Colon (tissue), 2 donors: ENCODE data around the gene DGKZ.

Experiments used
- FAIRE-seq: peaks from 2 replicates; lab custom pipeline; 2012; peaks lifted over from hg19 to GRCh38; lab: Jason Lieb, UNC
- donor health status: control.
- donor health status: control.

Gene DGKZ

DNA sequence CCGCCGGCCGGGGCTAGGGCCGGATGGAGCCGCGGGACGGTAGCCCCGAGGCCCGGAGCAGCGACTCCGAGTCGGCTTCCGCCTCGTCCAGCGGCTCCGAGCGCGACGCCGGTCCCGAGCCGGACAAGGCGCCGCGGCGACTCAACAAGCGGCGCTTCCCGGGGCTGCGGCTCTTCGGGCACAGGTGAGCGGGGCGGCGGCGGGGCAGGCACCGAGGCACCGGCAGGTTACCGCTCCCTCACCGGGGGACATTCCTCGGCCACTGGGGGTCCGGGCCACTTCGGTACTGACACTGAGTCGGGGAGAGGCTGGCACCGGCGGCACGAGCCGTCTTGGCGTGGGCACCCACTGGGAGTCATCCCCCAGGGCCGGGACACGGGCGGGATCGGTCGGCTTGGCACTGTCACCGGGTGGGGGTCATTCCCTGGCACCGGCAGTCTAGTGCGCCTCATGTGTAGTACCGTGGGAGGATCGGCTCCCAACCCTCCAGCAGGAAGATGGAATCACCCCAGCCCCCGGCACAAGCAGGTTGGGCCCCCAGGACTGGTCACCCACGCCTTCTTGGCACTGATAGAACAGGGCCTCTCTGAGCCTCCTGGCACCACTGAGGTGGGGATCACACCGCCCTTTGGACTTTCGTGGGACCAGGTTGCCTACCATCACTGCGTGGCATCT lies 511 bp downstream of the DGKZ start:
- no peak for FAIRE-seq

DNA sequence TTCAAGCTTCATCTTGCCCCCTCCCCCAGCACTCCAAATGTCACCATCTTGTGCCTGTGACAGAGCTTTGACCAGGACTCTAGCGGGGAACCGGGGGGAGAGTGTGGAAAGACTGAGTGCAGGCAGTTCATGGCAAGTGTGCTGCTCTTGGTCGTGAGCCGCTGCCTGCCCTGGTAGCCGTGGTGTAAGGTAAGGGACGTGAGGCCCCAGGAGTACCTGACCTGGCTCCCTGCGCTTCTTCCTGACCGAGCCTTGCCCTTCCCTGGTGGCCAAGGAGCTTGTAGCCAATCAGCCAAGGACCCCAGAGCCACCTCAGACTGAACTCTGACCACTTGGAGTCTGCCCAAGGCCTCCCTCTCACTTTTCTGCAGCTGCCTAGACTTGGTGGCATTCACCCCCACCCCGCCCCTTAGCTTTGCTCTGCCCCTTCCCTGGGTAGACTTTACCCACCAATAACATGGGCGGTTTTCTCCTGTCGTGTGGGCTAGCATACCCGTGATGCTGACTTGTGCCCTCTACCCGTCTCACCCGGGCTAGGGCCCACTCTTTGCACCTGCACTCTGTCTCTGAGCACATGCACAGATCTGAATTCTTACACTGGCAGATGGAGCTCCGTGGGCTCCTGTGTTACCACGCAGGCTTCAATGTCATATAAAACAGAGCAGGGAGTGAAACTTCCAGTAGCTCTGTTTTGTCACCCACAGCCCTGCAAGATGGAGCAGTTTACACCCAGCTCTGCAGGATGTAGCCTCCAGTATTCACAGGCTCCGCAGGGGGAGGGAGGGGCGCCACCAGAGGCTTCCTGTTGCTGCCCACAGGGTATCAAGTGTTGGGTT lies 1.5 kb downstream of the DGKZ start:
- no peak for FAIRE-seq

DNA sequence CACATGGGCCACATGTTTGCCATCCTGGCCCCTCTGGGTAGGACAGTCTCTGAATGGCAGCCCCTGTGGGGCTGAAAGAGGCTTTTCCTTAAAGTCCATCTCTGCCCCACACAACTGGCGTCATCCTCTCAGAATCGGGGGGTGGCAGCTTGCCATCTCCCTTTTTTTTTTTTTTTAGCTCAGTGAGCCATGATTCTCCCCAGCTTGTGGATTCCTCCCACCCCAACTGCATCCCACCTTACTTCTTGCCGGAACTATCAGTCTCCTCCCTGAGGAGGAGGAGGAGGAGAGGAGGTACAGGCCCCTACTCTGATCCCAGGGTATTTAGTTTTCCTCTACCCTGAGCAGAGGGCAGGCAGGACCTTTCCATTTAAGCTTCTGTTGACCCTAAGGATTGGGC lies 3.4 kb downstream of the DGKZ start:
- FAIRE-seq: no peak

DNA sequence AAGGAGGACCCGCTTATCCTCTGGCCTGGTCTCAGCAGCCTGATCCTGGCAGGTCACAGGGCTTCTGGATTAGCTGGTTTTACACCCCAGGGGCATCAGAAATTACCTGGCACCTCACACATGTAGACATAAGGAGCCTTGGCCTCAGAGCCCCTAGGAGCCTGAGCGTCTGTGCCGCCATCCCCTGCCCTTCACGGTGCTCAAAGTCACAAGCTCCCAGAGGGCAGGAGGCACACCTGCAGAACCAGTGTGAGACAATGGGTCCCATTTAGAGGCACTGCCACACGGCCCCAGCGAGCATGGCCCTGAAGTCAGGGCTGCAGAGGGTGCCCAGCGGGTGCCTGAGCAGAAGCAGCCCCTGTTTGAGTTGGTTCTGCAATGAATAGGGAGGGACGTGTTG lies 3.9 kb downstream of the DGKZ start:
- no peak for FAIRE-seq

DNA sequence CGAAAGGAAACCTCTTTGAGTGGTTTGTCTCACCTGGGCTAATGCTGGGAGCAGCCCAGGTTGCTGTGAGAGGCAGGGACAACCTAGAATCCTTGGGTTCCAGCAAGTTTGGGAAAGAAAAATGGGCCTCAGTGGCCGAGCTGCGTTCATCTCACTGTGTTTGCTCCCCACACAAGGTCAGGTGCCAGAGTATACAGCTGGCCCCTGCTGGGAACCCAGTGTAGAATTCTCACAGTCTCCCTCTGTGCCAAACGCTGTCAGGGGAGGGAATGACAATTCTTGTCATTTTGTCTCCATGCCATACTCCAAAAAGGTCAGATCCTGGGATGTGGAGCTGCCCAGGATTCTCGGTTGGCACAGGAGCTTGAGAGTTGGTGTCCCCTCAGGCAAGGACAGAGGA lies 4.3 kb downstream of the DGKZ start:
- no peak for FAIRE-seq

DNA sequence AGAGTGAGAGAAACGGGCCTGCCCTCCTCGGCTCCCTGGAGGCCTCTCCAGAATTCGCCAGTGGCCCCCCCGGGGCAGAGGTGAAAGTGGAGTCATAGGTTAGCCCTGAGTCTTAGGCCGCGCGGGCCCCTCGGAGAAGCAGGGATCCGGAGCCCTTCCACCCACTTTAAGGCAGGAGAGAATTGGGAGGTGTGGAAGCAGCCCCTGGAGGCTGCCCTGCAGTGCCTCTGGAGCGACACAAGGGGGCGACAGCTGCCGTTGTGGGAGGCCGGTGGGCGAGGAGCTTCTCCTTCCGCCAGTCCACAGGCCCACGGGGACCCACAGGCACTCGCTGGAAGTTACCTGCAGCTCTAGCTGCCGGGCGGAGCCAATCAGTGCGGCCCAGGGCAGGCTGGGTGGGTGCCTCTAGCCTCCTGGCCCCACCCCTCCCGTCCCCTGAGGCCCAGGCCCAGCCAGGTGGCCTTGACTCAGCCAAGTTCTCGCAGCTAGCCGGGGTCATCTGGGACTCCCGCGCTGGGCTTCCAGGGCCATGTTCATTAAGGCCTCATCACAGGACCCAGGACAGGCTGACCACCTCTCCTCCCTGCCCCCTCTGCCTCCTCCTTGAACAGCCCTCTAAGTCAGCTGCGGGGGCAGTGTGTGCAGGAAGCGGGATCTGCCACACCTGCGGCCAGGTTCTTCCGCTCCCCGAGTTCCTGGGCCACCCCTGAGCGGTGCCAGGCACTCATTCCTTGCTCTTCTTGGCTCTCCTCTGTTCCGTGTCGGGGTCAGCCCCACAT lies 5.0 kb downstream of the DGKZ start:
- FAIRE-seq: no peak

DNA sequence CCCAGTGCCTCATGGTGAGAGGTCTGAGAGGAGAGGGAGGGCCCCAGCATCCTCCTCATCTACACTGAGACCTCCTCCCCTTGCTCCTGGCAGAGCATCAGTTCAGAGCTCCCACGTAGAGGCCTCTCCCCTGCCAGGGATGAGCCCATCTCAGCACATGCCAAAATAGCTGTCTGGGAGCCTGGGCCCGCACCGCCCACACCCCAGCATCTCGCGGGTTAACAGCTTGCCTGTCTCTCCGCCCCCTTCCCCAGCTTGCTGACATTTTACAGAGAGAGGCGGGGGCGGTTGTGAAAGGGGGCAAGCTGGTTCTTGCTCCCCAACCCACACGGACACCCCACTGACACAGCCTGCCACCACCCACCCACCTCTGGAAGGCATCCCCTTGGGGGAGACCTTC lies 6.4 kb downstream of the DGKZ start:
- no peak for FAIRE-seq

DNA sequence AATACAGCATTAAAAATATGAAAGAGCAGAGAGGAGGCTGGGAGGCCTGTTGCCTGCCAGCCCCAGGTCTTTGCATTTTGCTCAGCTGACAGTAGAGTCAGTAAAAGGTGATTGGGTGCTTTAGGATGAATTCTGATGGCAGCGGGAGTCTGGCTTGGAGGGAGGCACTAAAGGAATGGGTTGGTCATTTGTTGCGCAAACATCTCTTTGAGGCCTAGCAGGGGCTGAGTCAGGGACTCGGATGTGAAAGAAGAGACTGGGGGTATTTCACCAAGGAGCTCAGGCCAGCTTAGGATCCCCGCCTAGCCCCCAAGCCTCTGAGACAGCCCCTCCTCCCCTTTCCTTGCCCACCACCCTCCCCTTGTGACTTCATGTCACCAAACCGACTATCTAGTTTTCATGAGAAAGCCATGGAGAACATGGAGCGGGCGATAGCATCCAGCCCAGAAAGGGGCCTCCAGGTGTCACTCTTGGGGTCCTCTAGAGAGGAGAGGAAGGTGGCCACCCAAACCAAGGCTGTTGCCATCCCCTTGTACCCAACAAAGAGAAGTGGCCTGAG lies 9.7 kb downstream of the DGKZ start:
- no peak for FAIRE-seq

DNA sequence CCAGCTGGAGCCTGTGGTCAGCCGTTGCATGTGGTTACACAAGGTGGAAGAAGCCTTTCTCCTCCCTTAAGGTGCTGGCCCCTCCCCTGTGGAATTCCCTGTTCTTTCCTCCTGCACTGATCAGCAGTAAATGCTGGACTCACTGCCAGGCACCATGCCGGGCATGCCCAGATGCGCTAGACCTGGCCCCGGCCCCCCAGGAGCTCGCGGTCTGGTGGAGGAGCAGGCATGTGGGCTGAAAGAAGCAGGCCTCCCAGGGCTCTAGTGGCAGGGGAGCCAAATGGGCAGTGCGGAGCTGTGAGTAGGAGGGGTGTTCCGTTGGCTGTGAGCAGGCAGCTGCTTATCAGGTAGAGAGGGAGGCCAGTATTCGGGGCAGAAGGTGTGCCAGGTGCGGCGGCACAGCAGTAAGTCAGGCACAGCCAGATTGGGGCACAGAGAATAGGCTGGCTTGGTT lies 10.2 kb downstream of the DGKZ start:
- no peak for FAIRE-seq

DNA sequence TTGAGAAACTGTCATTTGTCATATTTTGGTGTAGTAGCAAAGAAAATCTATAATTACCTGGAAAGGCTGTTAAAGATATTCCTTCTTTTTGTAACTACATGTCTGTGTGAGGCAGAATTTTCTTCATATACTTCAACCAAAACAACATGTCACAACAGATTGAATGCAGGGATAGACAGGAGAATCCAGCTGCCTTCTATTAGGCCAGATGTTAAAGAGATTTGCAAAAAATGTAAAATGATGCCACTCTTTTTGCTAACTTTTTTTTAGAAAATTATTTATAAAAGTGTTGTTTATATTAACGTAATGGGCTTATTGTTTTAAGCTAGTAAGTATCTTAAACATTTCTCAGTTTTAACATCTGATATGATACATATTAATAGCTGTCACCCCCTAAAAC lies 12.7 kb downstream of the DGKZ start:
- FAIRE-seq: no peak

DNA sequence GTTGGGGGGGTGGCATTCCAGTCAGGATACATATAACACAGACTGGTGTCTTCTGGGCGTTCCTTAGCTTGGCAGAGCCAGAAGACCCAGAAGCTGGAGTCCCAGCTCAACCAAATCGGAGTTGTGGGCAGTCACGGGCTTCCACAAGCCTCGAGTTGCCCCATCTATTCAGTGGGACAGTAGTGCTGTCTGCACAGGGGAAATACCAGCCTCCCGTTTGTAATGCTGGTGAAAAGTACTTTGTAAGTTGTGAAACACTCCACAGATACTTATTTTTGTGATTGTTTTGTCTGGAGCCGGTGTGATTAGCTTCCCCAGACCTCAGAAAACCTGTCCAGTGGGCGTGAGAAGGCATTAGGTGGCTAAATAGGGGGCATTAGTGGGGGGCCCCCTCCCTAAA lies 13.6 kb downstream of the DGKZ start:
- no peak for FAIRE-seq

DNA sequence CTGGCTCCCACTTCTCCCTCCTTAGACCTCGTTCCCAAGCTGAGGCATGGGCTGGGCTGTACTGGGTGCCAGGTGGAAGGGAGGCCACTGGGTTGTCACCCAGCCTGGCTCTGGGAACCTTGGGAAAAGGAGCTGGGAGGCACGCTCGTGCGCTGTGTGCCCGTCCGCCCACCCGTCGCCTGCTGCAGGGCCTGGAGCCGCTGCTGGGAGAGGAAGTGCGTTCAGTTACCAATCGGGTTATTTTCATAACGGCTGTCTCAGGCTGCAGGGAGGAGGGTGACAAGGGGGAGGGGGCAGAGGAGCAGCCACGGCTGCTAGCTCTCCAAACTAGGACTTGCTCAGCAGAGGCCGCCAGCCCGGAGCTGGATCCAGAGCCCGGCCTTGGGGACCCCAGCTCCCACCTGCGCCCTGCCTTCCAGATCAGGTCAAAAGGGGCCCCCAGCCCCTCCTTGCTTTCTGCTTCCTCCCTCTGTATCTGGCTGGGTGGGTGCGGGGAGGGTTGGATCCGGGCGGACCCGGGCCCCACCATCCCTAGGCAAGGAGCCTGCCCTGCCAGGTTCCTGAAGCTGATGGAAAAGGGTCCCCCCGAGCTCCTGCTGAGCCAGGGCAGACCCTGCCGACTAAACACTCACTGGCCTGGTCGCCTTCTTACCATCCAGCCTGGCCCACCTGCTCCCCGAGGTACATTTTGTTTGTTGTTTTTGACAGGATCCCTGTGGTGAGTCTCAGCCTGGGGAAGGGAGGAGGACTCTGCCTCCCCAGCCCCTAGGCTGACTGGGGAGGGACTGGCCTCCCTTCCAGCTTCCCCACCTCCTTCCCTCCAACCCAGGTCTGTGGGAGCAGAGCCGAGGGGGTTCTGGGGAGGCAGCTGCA lies 14.3 kb downstream of the DGKZ start:
- no peak for FAIRE-seq

DNA sequence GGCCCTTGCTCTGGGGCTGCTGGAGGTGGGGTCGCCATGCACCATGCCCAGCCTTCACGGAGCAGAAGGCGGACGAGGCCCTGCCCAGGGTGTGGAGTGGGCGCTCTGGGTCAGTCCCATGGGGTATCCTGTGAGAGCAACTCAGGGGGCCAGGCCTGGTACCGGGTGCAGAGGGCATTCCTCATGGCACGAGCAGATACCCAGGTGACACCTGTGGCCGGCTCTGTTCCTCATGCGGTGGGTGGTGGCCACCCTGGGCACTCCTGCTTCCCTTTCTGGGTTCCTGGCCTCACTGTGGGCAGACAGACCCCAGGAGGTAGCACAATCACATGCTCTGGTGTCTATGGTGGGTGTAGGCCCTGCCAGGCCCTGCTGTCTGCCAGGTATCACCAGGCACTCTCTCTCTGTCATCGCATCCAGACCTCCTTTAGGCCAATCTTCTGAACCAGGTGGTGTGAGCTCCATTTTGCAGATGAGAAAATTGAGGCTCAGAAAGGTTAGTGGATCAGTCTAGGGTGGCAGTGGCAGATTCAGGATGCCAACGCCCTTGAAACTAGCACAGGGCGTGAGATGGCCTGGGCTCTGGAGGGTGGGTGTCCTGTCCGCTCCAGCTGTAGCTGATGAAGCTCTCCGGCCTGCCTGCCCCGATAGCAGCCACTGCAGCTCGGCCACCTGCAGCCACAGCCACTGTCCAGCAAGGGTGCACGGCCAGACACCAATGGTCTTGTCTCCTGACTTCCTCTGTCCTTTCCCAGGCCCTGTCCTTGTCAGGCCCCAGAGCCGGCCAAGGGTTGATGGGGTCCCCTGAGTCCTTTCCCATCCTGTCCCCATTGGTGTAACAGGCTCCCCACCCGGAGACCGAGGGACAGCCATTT lies 15.1 kb downstream of the DGKZ start:
- no peak for FAIRE-seq

DNA sequence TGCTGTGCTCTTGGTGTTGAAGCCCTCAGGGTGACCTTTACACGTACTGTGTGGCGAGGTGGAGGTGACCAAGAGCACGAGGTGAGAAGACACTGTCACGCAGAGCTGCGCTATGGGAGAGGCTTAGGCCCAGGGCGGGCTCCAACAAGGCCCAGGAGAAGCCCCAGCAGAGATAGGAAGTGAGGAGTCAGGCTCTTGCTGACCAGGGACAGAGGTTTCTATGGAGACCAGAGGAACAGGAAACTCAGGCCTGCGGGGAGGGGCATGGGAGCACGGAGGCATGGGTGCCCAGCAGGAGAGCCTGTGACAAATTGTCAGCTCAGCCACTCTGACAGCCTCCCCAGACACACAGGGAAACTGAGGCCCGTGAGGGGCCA lies 15.8 kb downstream of the DGKZ start:
- FAIRE-seq: no peak

DNA sequence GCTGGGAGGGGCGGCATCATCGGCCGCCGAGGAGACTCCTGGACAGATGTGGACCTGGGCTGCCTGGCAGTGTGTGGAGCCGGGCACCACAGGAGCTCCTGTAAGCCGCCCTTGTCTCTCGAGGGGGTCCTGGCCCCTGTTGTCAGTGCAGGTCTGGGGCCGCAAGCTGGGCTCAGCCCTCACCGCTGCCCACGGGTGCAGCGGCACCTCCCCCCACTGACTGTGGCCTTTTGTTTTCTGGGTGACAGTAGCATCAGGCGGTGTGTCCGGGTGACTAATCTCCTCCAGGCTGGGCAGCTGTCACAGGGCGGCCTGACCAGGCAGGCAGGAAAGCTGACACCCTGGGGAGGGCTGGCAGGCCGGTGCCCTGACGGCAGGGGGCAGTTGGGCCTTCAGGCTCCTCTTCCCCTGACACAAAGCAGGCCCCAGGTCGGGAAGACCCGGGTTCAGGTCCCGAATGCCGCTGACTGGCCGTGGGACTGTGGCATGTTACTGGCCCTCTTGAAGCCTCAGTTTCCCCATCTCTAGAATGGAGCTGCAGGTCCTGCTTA lies 16.3 kb downstream of the DGKZ start:
- FAIRE-seq: no peak

DNA sequence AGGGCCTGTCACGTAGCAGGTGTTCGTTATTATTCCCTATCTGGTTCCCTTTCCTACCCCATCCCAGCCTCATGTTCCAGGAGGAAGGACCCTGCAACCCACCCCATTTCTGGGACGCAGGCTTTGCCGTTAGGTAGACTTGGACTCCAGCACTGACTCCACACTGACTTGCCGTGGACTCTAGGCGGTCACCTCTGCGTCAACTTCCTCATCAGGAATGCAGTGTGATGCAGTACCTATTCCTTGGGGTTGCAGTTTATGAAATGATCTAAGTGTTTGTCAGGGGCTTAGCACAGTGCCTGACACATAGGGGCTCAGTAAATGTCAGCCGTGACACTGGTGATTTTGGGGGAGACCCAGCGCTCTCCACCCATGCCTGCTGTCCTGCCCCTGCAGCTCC lies 16.8 kb downstream of the DGKZ start:
- no peak for FAIRE-seq

DNA sequence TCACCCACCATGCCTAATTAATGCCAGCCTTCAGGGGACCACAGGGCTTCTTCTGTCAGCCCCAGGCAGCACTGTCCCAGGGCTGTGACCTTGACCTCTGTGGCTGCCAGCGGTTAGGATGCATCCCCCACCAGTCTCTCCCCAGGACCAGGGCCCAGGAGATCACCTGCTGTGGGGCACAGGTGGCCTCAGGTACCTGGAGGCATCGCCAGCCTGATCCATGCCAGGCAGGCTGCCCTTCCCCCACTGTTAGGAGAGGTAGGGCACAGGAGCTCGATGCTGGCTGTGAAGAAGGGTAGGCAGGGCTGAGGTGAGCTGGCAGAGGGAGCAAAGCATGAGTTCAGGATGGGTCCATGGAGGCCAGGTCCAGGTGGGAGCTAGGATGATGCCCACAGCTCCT lies 17.5 kb downstream of the DGKZ start:
- FAIRE-seq: no peak

DNA sequence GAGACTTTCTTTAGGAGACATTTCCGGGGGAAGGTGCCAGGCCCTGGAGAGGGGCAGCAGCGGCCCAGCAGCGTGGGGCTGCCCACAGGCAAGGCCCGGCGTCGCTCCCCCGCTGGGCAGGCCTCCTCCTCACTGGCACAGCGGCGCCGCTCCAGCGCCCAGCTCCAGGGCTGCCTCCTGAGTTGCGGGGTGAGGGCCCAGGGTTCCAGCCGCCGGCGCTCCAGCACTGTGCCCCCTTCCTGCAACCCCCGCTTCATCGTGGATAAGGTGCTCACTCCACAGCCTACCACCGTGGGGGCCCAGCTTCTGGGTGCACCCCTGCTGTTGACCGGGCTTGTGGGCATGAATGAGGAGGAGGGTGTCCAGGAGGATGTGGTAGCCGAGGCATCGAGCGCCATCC lies 19.0 kb downstream of the DGKZ start:
- FAIRE-seq: no peak

DNA sequence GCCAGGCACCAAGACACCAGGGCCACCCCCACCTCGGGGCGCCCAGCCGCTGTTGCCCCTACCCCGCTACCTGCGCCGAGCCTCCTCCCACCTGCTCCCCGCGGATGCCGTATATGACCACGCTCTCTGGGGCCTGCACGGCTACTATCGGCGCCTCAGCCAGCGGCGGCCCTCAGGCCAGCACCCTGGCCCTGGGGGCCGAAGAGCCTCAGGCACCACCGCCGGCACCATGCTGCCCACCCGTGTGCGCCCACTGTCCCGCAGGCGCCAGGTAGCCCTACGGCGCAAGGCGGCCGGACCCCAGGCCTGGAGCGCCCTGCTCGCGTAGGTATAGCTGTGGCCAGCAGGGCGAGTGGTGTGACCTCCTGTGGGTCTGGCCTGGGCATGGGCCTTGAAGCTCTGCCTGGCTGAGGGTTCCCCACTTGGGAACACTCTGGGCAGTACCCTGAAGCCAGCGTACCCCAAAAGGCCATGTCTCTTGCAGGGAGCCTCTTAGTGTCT lies 19.4 kb downstream of the DGKZ start:
- FAIRE-seq: no peak

DNA sequence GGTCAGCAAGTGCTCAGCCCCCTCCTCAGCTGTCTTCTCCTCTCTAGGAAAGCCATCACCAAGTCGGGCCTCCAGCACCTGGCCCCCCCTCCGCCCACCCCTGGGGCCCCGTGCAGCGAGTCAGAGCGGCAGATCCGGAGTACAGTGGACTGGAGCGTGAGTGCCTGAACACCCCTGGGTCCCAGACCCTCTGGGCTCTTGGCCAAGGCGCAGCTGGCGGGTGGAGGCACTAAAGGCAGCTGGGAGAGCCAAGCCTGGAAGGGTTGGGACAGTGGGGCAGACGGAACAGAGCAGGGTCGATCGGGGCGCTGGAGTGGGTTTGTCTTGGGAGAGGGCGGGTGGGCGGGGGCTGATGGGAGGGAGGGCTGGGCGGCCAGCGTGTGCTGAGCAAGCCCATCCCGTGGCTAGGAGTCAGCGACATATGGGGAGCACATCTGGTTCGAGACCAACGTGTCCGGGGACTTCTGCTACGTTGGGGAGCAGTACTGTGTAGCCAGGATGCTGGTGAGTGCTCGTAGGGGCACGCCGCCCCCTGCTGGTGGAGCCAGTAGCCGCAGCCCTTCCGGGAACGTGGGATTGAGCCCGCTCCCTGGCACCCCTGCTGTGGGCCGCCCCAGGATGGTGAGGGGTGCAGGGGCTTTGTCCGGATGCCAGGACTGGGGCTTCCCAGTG lies 20.1 kb downstream of the DGKZ start:
- FAIRE-seq: no peak
